Naive thymus-derived CD8-positive, alpha-beta T cell (primary cell): ENCODE results near the gene GFI1. TPM values are rescaled to one million over a fixed set of nuclear protein-coding genes. Genes with fewer than 3 reads are reported as not detected.

Experiments
- ATAC-seq, 2 donors: fragments of 150-1000 bp; cut with Tn5 transposase in 1 of 2; sonication (Bioruptor Pico), chemical (Tn5 transposase) in 1 of 2; 1 replicate in 1 of 2; 2 replicates in 1 of 2; pipeline ENCODE4 v1.10.0; 2021; ENCODE audit warnings: mild to moderate bottlenecking in 2 of 2, moderate library complexity in 2 of 2
- POLR2A ChIA-PET: fragments of 350-600 bp; sonication (Branson Sonifier 250); formaldehyde crosslinking; loops from one replicate; lab custom pipeline; 2021; ENCODE audit warnings: antibody characterized with exemption; lab: Charles Lee
- DNase-seq, 10 donors: peaks; one replicate each; pipeline versions ENCODE4 v3.0.0 to v3.0.0-alpha.2; 2020 to 2022
- H3K27ac Mint-ChIP-seq, 10 donors: one replicate each; pipeline ENCODE4 v1.8.0; 2020 to 2022; ENCODE audit warnings: mild to moderate bottlenecking in 10 of 10, mixed read lengths in 10 of 10, moderate library complexity in 4 of 10, inconsistent platforms in 1 of 10
- H3K27me3 Mint-ChIP-seq, 5 donors: one replicate each; pipeline ENCODE4 v1.8.0; 2021 to 2022; ENCODE audit warnings: mixed read lengths in 5 of 5
- H3K36me3 Mint-ChIP-seq, 3 donors: one replicate each; pipeline ENCODE4 v1.8.0; 2020 to 2022; ENCODE audit warnings: mixed read lengths in 3 of 3, mild to moderate bottlenecking in 2 of 3, inconsistent platforms in 1 of 3
- H3K4me1 Mint-ChIP-seq, 4 donors: one replicate each; pipeline ENCODE4 v1.8.0; 2021 to 2022; ENCODE audit warnings: mixed read lengths in 4 of 4
- H3K4me3 Mint-ChIP-seq, 10 donors: one replicate each; pipeline ENCODE4 v1.8.0; 2020 to 2022; ENCODE audit warnings: mild to moderate bottlenecking in 10 of 10, mixed read lengths in 10 of 10, moderate library complexity in 6 of 10, inconsistent platforms in 1 of 10
- H3K9me3 Mint-ChIP-seq, 9 donors: one replicate each; pipeline ENCODE4 v1.8.0; 2020 to 2022; ENCODE audit warnings: mixed read lengths in 9 of 9, mild to moderate bottlenecking in 3 of 9, inconsistent platforms in 1 of 9, moderate library complexity in 1 of 9
- polyA plus RNA-seq, 3 donors: library from polyadenylated mRNA; unstranded; fragments of 300-500 nt; fragmentation: Illumina TruSeq; gene quantifications; one replicate each; pipeline ENCODE4 v1.2.3, GENCODE V29; 2021
- total RNA-seq, 8 experiments: library from RNA in 2 of 8; stranded (reverse) in 2 of 8; gene quantifications; one replicate each; pipeline ENCODE4 v1.2.3 and lab custom pipeline; 2021 to 2026

GFI1 gene
- total and polyA plus RNA-seq, 5 experiments from 2014 or later = 5.6 to 22.4 (median 12.4) TPM

GRCh38 chr1:92504291-92505014 is 17.7 kb upstream of the GFI1 start:
- Mint-ChIP-seq H3K36me3 (no peaks in the 10 kb centered on the region), H3K4me1 (peaks cover 7 to 20% (median 17%) of the 10 kb centered on the region in 4 donors), H3K4me3 (no peak overlapping the region), H3K9me3 (no peaks in the 10 kb centered on the region), H3K27ac (peak overlapping the region in 4 of 10 donors; percentile 12 to 77 (median 36)), H3K27me3 (no peaks in the 10 kb centered on the region)
- ATAC-seq (no peak), DNase-seq (no peak)
- POLR2A ChIA-PET = no interaction called here

GRCh38 chr1:92503926-92504285 is 17.2 kb upstream of the GFI1 start:
- Mint-ChIP-seq H3K36me3 (no peaks in the 10 kb centered on the region), H3K9me3 (no peaks in the 10 kb centered on the region), H3K4me1 (peaks cover 7 to 20% (median 17%) of the 10 kb centered on the region in 4 donors), H3K27ac (peak overlapping the region in 4 of 10 donors; percentile 20 to 77 (median 42)), H3K4me3 (no peak overlapping the region), H3K27me3 (no peaks in the 10 kb centered on the region)
- DNase-seq = no peak
- no peak for ATAC-seq
- POLR2A ChIA-PET = no interaction called here

- Mint-ChIP-seq H3K27ac (peak overlapping the region in 3 of 10 donors; percentile 20 to 77 (median 56)), H3K36me3 (no peaks in the 10 kb centered on the region), H3K27me3 (no peaks in the 10 kb centered on the region), H3K4me3 (no peak overlapping the region), H3K4me1 (peaks cover 7 to 20% (median 17%) of the 10 kb centered on the region in 4 donors), H3K9me3 (no peaks in the 10 kb centered on the region)
- ATAC-seq = no peak
- DNase-seq = no peak
- POLR2A ChIA-PET = interaction anchor here (0.6 kb wide), 1 partner anchor 188 kb away, joined by 3 read pairs; no protein-coding TSS in a partner anchor
Observed at GRCh38 chr1:92503043-92503925, 16.6 kb upstream of the GFI1 start.

GRCh38 chr1:92502247-92502646 is 15.5 kb upstream of the GFI1 start:
- Mint-ChIP-seq H3K9me3 (no peaks in the 10 kb centered on the region), H3K4me3 (no peak overlapping the region), H3K27ac (peak overlapping the region in 2 of 10 donors; percentile 24 to 66), H3K36me3 (no peaks in the 10 kb centered on the region), H3K27me3 (no peaks in the 10 kb centered on the region), H3K4me1 (peaks cover 10 to 20% (median 17%) of the 10 kb centered on the region in 4 donors)
- POLR2A ChIA-PET = interaction anchor here (0.6 kb wide), 1 partner anchor 187 kb away, joined by 3 read pairs; no protein-coding TSS in a partner anchor
- no peak for ATAC-seq
- DNase-seq = no peak

GRCh38 chr1:92500552-92500951 is 13.8 kb upstream of the GFI1 start:
- ATAC-seq (no peak), DNase-seq (no peak)
- Mint-ChIP-seq H3K36me3 (no peaks in the 10 kb centered on the region), H3K4me3 (no peak overlapping the region), H3K27ac (no peak overlapping the region), H3K27me3 (no peaks in the 10 kb centered on the region), H3K4me1 (peaks cover 11 to 25% (median 25%) of the 10 kb centered on the region in 4 donors), H3K9me3 (no peaks in the 10 kb centered on the region)
- POLR2A ChIA-PET = interaction anchor here (0.6 kb wide), 1 partner anchor 11 kb away, joined by 4 read pairs; no protein-coding TSS in a partner anchor

- ATAC-seq = peak; percentile 61 to 75
- no peaks in the 10 kb centered on the region for H3K9me3 Mint-ChIP-seq
- peak in 2 of 10 donors; percentile 31 to 39 for DNase-seq
- H3K4me3 Mint-ChIP-seq = peak overlapping the region; percentile 22 to 73 (median 51)
- peaks cover 7 to 39% (median 21%) of the 10 kb centered on the region in 4 donors for H3K4me1 Mint-ChIP-seq
- peak overlapping the region in 3 of 10 donors; percentile 25 to 81 (median 78) for H3K27ac Mint-ChIP-seq
- POLR2A ChIA-PET = interaction anchor here (1.2 kb wide), 1 partner anchor 10 kb away, joined by 7 read pairs; no protein-coding TSS in a partner anchor
- H3K27me3 Mint-ChIP-seq = no peaks in the 10 kb centered on the region
- H3K36me3 Mint-ChIP-seq = no peaks in the 10 kb centered on the region
Observed at GRCh38 chr1:92495392-92496063, 8.8 kb upstream of the GFI1 start.

GRCh38 chr1:92494485-92495141 is 7.9 kb upstream of the GFI1 start:
- DNase-seq = no peak
- Mint-ChIP-seq H3K27me3 (no peaks in the 10 kb centered on the region), H3K36me3 (no peaks in the 10 kb centered on the region), H3K4me1 (peaks cover 7 to 41% (median 23%) of the 10 kb centered on the region in 4 donors), H3K4me3 (peak overlapping the region in 2 of 10 donors; percentile 13 to 45), H3K9me3 (no peaks in the 10 kb centered on the region), H3K27ac (peak overlapping the region in 2 of 10 donors; percentile 8 to 47)
- POLR2A ChIA-PET = interaction anchor here (1.0 to 1.2 kb wide), 2 partner anchors 9 to 43 kb away, joined by 3 to 7 read pairs; no protein-coding TSS in a partner anchor
- no peak for ATAC-seq

- no peak for ATAC-seq
- H3K27me3 Mint-ChIP-seq = no peaks in the 10 kb centered on the region
Observed at GRCh38 chr1:92493139-92493538, 6.4 kb upstream of the GFI1 start.

GRCh38 chr1:92488832-92489231 is 2.1 kb upstream of the GFI1 start:
- H3K4me1 Mint-ChIP-seq = peaks cover 4 to 35% (median 22%) of the 10 kb centered on the region in 4 donors
- H3K27me3 Mint-ChIP-seq = no peaks in the 10 kb centered on the region
- peak overlapping the region in 3 of 10 donors; percentile 46 to 61 (median 56) for H3K27ac Mint-ChIP-seq
- no peak overlapping the region for H3K4me3 Mint-ChIP-seq
- no peaks in the 10 kb centered on the region for H3K36me3 Mint-ChIP-seq
- H3K9me3 Mint-ChIP-seq = no peaks in the 10 kb centered on the region
- ATAC-seq = no peak
- POLR2A ChIA-PET = interaction anchor here (1.0 to 1.5 kb wide), 4 partner anchors 10 to 188 kb away, joined by 3 to 4 read pairs (median 4); no protein-coding TSS in a partner anchor
- no peak for DNase-seq

More at GRCh38 chr1:92493139-92493538, 6.4 kb upstream of the GFI1 start:
- DNase-seq = no peak
- POLR2A ChIA-PET = interaction anchor here (0.6 kb wide), 1 partner anchor 1483 kb away, joined by 6 read pairs; no protein-coding TSS in a partner anchor
- Mint-ChIP-seq H3K27ac (peak overlapping the region in 1 of 10 donors; percentile 60), H3K4me3 (no peak overlapping the region), H3K9me3 (no peaks in the 10 kb centered on the region), H3K4me1 (peaks cover 6 to 46% (median 28%) of the 10 kb centered on the region in 4 donors), H3K36me3 (no peaks in the 10 kb centered on the region)

GRCh38 chr1:92488416-92488815 is 1.7 kb upstream of the GFI1 start:
- Mint-ChIP-seq H3K4me1 (peaks cover 4 to 33% (median 22%) of the 10 kb centered on the region in 4 donors), H3K4me3 (peak overlapping the region in 1 of 10 donors; percentile 41), H3K9me3 (no peaks in the 10 kb centered on the region), H3K27me3 (no peaks in the 10 kb centered on the region), H3K36me3 (no peaks in the 10 kb centered on the region), H3K27ac (peak overlapping the region in 9 of 10 donors; percentile 1 to 61 (median 46))
- ATAC-seq (no peak), DNase-seq (no peak)
- POLR2A ChIA-PET = interaction anchor here (1.0 to 1.5 kb wide), 4 partner anchors 11 to 187 kb away, joined by 3 to 4 read pairs (median 4); no protein-coding TSS in a partner anchor

GRCh38 chr1:92487078-92487605 is 417 bp upstream of the GFI1 start:
- Mint-ChIP-seq H3K36me3 (no peaks in the 10 kb centered on the region), H3K27me3 (no peaks in the 10 kb centered on the region), H3K4me3 (peak overlapping the region; percentile 62 to 95 (median 73)), H3K9me3 (no peaks in the 10 kb centered on the region), H3K4me1 (peaks cover 12 to 46% (median 28%) of the 10 kb centered on the region in 4 donors), H3K27ac (peak overlapping the region in 8 of 10 donors; percentile 40 to 81 (median 62))
- ATAC-seq (no peak), DNase-seq (no peak)
- POLR2A ChIA-PET = interaction anchor here (1.4 to 5.2 kb wide), 5 partner anchors 12 to 170 kb away, joined by 4 to 56 read pairs (median 34); no protein-coding TSS in a partner anchor
